A673 (cell line): Measurements from ENCODE around the gene KCNMA1.

Experiments used
- EZH2 ChIP-seq: fragments of 200-600 bp; sonication (generic); IDR thresholded peaks from 2 replicates; pipeline ENCODE4 v1.6.1; 2017; ENCODE audit warnings: borderline replicate concordance, low read depth, mild to moderate bottlenecking, mixed read lengths, antibody characterized with exemption, low read length; ENCODE audit not compliant: poor library complexity, severe bottlenecking
- TF ChIP-seq, protein P1 (sequence below): fragments of 300-800, 200-600 bp; sonication (generic); conservative IDR thresholded peaks from 2 replicates; pipeline ENCODE4 v1.5.1; 2017; ENCODE audit warnings: low read depth, mild to moderate bottlenecking, antibody characterized with exemption, low read length, moderate library complexity, mixed read lengths

DNA sequence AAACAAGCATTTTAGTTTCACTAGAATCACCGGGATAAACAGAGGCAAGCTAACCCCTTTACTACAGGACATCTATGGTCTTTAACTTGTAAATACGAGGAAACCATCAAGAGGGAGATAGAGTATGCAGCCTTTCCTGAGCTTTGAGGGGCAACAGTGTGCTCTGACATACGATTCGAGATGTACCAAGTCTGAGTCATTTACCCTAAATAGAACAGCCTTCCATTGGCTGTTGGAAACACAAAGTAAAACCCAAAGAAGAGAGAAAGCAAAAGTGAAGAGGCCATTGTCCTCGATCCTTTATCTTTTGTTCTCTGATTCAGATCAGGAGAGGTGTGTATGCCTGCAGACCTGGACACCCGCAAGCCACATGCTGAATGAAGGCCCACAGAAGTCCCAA lies 289.5 kb downstream of the KCNMA1 start:
- TF ChIP-seq, protein P1, sequence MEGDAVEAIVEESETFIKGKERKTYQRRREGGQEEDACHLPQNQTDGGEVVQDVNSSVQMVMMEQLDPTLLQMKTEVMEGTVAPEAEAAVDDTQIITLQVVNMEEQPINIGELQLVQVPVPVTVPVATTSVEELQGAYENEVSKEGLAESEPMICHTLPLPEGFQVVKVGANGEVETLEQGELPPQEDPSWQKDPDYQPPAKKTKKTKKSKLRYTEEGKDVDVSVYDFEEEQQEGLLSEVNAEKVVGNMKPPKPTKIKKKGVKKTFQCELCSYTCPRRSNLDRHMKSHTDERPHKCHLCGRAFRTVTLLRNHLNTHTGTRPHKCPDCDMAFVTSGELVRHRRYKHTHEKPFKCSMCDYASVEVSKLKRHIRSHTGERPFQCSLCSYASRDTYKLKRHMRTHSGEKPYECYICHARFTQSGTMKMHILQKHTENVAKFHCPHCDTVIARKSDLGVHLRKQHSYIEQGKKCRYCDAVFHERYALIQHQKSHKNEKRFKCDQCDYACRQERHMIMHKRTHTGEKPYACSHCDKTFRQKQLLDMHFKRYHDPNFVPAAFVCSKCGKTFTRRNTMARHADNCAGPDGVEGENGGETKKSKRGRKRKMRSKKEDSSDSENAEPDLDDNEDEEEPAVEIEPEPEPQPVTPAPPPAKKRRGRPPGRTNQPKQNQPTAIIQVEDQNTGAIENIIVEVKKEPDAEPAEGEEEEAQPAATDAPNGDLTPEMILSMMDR = no peak
- no peak for TF ChIP-seq EZH2
